ENCODE results near the gene CLEC4F. TPM values are rescaled to one million over a fixed set of nuclear protein-coding genes. Genes with fewer than 3 reads are reported as not detected.

Gene CLEC4F
- total and polyA plus RNA-seq, 3 donors from 2014 or later, result 0.31 to 2.6 (median 0.79) TPM

GRCh38 chr2:70833246-70833645, 12.8 kb upstream of the CLEC4F start:
- Histone ChIP-seq H3K4me3 (no peak overlapping the region), H3K27ac (no peak overlapping the region), H3K27me3 (no peaks in the 10 kb centered on the region), H3K9me3 (no peaks in the 10 kb centered on the region), H3K36me3 (ENCODE audit: low read depth, missing control alignments) (no peaks in the 10 kb centered on the region), H3K4me1 (peaks cover 7% of the 10 kb centered on the region)
- DNase-seq, result no peak
- TF ChIP-seq POLR2A (IDR thresholded peaks at IDR 0.05) (no peak), CTCF (IDR thresholded peaks at IDR 0.05) (no peak)
- 80 to 89% methylated on average over 1 of the region's 1 CpG for WGBS, 2 donors
- intact Hi-C loops (cut with DNase I; ENCODE audit: low total_unique reads), result no loop called here

GRCh38 chr2:70832386-70832785, 12.0 kb upstream of the CLEC4F start:
- H3K4me1 ChIP-seq, result peaks cover 7% of the 10 kb centered on the region
- TF ChIP-seq POLR2A (IDR thresholded peaks at IDR 0.05), result no peak
- no peak for TF ChIP-seq CTCF (IDR thresholded peaks at IDR 0.05)
- no peak for DNase-seq
- 85 to 98% methylated on average over 2 of the region's 2 CpGs for WGBS, 2 donors
- no peak overlapping the region for H3K27ac ChIP-seq
- H3K36me3 ChIP-seq (ENCODE audit: low read depth, missing control alignments), result no peaks in the 10 kb centered on the region
- H3K4me3 ChIP-seq, result no peak overlapping the region
- H3K9me3 ChIP-seq, result no peaks in the 10 kb centered on the region
- H3K27me3 ChIP-seq, result no peaks in the 10 kb centered on the region
- intact Hi-C loops (cut with DNase I; ENCODE audit: low total_unique reads), result no loop called here

- no peak for TF ChIP-seq CTCF (IDR thresholded peaks at IDR 0.05)
- no peak for TF ChIP-seq POLR2A (IDR thresholded peaks at IDR 0.05)
- intact Hi-C loops (cut with DNase I; ENCODE audit: low total_unique reads), result no loop called here
- Histone ChIP-seq H3K4me1 (peaks cover 7% of the 10 kb centered on the region), H3K9me3 (no peaks in the 10 kb centered on the region), H3K27me3 (no peaks in the 10 kb centered on the region), H3K36me3 (ENCODE audit: low read depth, missing control alignments) (no peaks in the 10 kb centered on the region), H3K4me3 (no peak overlapping the region), H3K27ac (no peak overlapping the region)
- 74 to 92% methylated on average over 6 of the region's 6 CpGs for WGBS, 2 donors
- no peak for DNase-seq
Observed at GRCh38 chr2:70831861-70832260, 11.5 kb upstream of the CLEC4F start.

- Histone ChIP-seq H3K4me3 (no peak overlapping the region), H3K27me3 (no peaks in the 10 kb centered on the region), H3K36me3 (ENCODE audit: low read depth, missing control alignments) (no peaks in the 10 kb centered on the region), H3K4me1 (peaks cover 7% of the 10 kb centered on the region), H3K9me3 (no peaks in the 10 kb centered on the region), H3K27ac (no peak overlapping the region)
- 48 to 50% methylated on average over 5 of the region's 5 CpGs for WGBS, 2 donors
- intact Hi-C loops (cut with DNase I; ENCODE audit: low total_unique reads), result no loop called here
- DNase-seq, result no peak
- no peak for TF ChIP-seq POLR2A (IDR thresholded peaks at IDR 0.05)
- TF ChIP-seq CTCF (IDR thresholded peaks at IDR 0.05), result no peak
Observed at GRCh38 chr2:70830366-70830765, 10.0 kb upstream of the CLEC4F start.

GRCh38 chr2:70829916-70830315, 9.5 kb upstream of the CLEC4F start:
- Histone ChIP-seq H3K4me1 (peaks cover 7% of the 10 kb centered on the region), H3K27ac (no peak overlapping the region), H3K9me3 (no peaks in the 10 kb centered on the region), H3K27me3 (no peaks in the 10 kb centered on the region), H3K36me3 (ENCODE audit: low read depth, missing control alignments) (no peaks in the 10 kb centered on the region), H3K4me3 (no peak overlapping the region)
- WGBS, 2 donors, result 56 to 74% methylated on average over 1 of the region's 1 CpG
- TF ChIP-seq CTCF (IDR thresholded peaks at IDR 0.05) (no peak), POLR2A (IDR thresholded peaks at IDR 0.05) (no peak)
- DNase-seq, result no peak
- intact Hi-C loops (cut with DNase I; ENCODE audit: low total_unique reads), result no loop called here

Measured in testis (tissue), 3 donors.